LNCAP (cell line): ENCODE data around the gene CSKMT.

Source experiments
- TF ChIP-seq, protein P1 (sequence below): fragments of 450-650 bp; IDR thresholded peaks from 2 replicates; pipeline ENCODE4 v1.5.1; 2017; ENCODE audit warnings: mild to moderate bottlenecking

CSKMT gene

GRCh38 chr11:62677714-62678113 is 12.6 kb downstream of the CSKMT start:
- TF ChIP-seq, protein P1, sequence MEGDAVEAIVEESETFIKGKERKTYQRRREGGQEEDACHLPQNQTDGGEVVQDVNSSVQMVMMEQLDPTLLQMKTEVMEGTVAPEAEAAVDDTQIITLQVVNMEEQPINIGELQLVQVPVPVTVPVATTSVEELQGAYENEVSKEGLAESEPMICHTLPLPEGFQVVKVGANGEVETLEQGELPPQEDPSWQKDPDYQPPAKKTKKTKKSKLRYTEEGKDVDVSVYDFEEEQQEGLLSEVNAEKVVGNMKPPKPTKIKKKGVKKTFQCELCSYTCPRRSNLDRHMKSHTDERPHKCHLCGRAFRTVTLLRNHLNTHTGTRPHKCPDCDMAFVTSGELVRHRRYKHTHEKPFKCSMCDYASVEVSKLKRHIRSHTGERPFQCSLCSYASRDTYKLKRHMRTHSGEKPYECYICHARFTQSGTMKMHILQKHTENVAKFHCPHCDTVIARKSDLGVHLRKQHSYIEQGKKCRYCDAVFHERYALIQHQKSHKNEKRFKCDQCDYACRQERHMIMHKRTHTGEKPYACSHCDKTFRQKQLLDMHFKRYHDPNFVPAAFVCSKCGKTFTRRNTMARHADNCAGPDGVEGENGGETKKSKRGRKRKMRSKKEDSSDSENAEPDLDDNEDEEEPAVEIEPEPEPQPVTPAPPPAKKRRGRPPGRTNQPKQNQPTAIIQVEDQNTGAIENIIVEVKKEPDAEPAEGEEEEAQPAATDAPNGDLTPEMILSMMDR, result no peak

GRCh38 chr11:62678433-62678769 is 13.3 kb downstream of the CSKMT start:
- TF ChIP-seq, protein P1, result no peak

DNA sequence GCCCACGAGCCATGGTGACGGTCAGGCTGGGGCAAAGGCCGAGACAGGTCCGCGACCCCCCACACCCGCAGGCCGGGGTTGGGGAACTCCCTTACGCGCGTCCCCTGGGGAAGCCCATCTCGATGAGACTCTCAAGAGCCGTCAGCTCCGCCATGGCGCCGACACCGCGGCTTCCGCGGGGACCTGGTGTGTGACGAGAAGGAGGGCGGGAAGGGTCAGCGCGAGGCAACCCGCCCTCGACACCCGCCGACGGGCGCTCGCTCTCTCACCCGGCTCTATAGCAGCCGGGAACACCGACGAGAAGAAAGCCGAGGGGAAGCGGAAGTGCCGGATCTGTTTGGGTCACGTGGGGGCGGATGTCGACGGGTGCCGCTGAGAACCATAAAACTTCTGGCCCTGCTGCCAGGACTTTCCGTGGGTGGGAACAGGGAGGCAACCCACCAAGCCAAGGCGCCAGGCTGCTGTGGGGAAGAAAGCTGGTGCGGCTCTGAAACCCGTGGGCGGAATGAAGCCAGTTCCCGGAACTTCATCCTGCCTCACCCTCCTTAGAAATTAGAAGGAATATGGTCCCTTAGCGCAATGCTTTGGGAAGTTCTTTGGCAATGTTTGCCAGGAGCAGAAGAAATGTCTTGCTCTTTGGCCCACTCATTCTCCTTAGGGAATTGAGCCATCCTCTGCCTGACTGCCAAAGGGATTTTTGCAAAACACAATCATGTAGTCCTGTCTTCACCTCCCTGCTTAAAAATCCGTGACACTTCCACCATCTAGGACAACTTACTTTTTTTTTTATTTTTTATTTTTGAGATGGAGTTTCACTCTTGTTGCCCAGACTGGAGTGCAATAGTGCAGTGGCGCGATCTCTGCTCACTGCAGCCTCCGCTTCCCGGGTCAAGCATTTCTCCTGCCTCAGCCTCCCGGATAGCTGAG is 13.9 kb downstream of the CSKMT start, which contains the start of gene UBXN1:
Gene UBXN1 (minus strand): TSS at position 304 of the 927 bp plus-strand sequence. CDS start 150 bp downstream, at position 154.
- TF ChIP-seq, protein P1, result no peak

GRCh38 chr11:62680825-62681240 is 15.7 kb downstream of the CSKMT start:
- TF ChIP-seq, protein P1, result peak; percentile 59

- TF ChIP-seq, protein P1, result no peak
Observed at GRCh38 chr11:62682518-62682917, 17.4 kb downstream of the CSKMT start.

- TF ChIP-seq, protein P1, result no peak
Observed at GRCh38 chr11:62687508-62688396, 22.6 kb downstream of the CSKMT start.

- TF ChIP-seq, protein P1, result no peak
Observed at GRCh38 chr11:62688491-62688890, 23.4 kb downstream of the CSKMT start.
